GM12878 (cell line): ENCODE data around the gene APLP1. TPM values are rescaled to one million over a fixed set of nuclear protein-coding genes. Genes with fewer than 3 reads are reported as not detected.

Experiments used
- ASH2L ChIP-seq: fragments of 300-600, 200-600 bp; sonication (generic); IDR thresholded peaks from 2 replicates; pipeline ENCODE4 v1.6.1; 2017; ENCODE audit warnings: low read depth, mild to moderate bottlenecking, borderline replicate concordance
- BHLHE40 ChIP-seq, 2 experiments: fragments of 450-650 bp in 1 of 2; IDR thresholded peaks; 2 replicates each; pipeline ENCODE4 v1.6.1; 2011 to 2017; ENCODE audit warnings: low read depth in 2 of 2, borderline replicate concordance in 1 of 2, improper control_type of control experiment in 1 of 2, low read length in 1 of 2, mild to moderate bottlenecking in 1 of 2
- BMI1 ChIP-seq: fragments of 450-650 bp; IDR thresholded peaks from 2 replicates; pipeline ENCODE4 v1.6.1; 2016; ENCODE audit warnings: mild to moderate bottlenecking, moderate library complexity, borderline replicate concordance
- CBFB ChIP-seq: IDR thresholded peaks from 2 replicates; pipeline ENCODE4 v1.6.1; 2016; ENCODE audit warnings: antibody characterized with exemption, low read depth
- CBX3 ChIP-seq: fragments of 200-600 bp; sonication (generic); IDR thresholded peaks from 2 replicates; pipeline ENCODE4 v1.6.1; 2016; ENCODE audit warnings: low read depth, borderline replicate concordance
- CBX5 ChIP-seq: sonication (generic); IDR thresholded peaks from 2 replicates; pipeline ENCODE4 v1.6.1; 2016; ENCODE audit warnings: low read depth, moderate library complexity, mild to moderate bottlenecking, inconsistent platforms
- CEBPB ChIP-seq, 2 experiments: fragments of 150-350 bp in 1 of 2; IDR thresholded peaks; 2 replicates each; pipeline ENCODE4 v1.6.1; 2012 to 2014; ENCODE audit warnings: low read depth in 2 of 2, low read length in 2 of 2, borderline replicate concordance in 1 of 2, inconsistent platforms in 1 of 2
- EZH2 ChIP-seq: IDR thresholded peaks from 2 replicates; pipeline ENCODE4 v1.6.1; 2012; ENCODE audit warnings: low read depth, mild to moderate bottlenecking, control low read depth, inconsistent platforms, low read length, borderline replicate concordance; ENCODE audit not compliant: control insufficient read depth
- GATAD2B ChIP-seq: fragments of 450-650 bp; conservative IDR thresholded peaks from 2 replicates; pipeline ENCODE4 v1.6.1; 2017; ENCODE audit warnings: low read depth, mild to moderate bottlenecking, moderate library complexity
- JUND ChIP-seq: IDR thresholded peaks from 2 replicates; pipeline ENCODE4 v1.6.1; 2012; ENCODE audit warnings: low read depth, mild to moderate bottlenecking, low read length, improper control_type of control experiment, moderate library complexity
- MTA3 ChIP-seq: IDR thresholded peaks from 2 replicates; pipeline ENCODE4 v1.6.1; 2012; ENCODE audit warnings: low read length, inconsistent platforms, borderline replicate concordance
- NR2C2 ChIP-seq: IDR thresholded peaks from 2 replicates; pipeline ENCODE4 v1.6.1; 2011; ENCODE audit warnings: borderline replicate concordance, low read depth; ENCODE audit not compliant: control insufficient read depth, insufficient read length
- RB1 ChIP-seq: fragments of 450-650 bp; formaldehyde crosslinking; IDR thresholded peaks from 2 replicates; pipeline ENCODE4 v1.6.1; 2017; ENCODE audit warnings: mild to moderate bottlenecking, borderline replicate concordance
- SIN3A ChIP-seq: IDR thresholded peaks from 2 replicates; pipeline ENCODE4 v1.6.1; 2012; ENCODE audit warnings: low read depth, low read length, improper control_type of control experiment
- SUPT20H ChIP-seq: IDR thresholded peaks from 2 replicates; pipeline ENCODE4 v1.6.1; 2011; ENCODE audit warnings: low read depth, mild to moderate bottlenecking, low read length, moderate library complexity, borderline replicate concordance; ENCODE audit not compliant: control insufficient read depth
- TARDBP ChIP-seq: IDR thresholded peaks from 2 replicates; pipeline ENCODE4 v1.6.1; 2016; ENCODE audit warnings: borderline replicate concordance
- TCF12 ChIP-seq: IDR thresholded peaks from 2 replicates; pipeline ENCODE4 v1.6.1; 2011; ENCODE audit warnings: low read depth, mild to moderate bottlenecking, low read length
- TCF7 ChIP-seq: IDR thresholded peaks from 2 replicates; pipeline ENCODE4 v1.6.1; 2014; ENCODE audit warnings: antibody characterized with exemption, borderline replicate concordance
- WRNIP1 ChIP-seq: IDR thresholded peaks from 2 replicates; pipeline ENCODE4 v1.6.1; 2011; ENCODE audit warnings: low read depth, low read length, improper control_type of control experiment, borderline replicate concordance
- YY1 ChIP-seq: IDR thresholded peaks from 2 replicates; pipeline ENCODE4 v1.6.1; 2011; ENCODE audit warnings: low read depth, mild to moderate bottlenecking, low read length
- ZNF274 ChIP-seq: IDR thresholded peaks from one replicate; pipeline ENCODE4 v1.8.0; 2011; ENCODE audit not compliant: insufficient read length, insufficient read depth
- ZSCAN29 ChIP-seq: fragments of 450-650 bp; IDR thresholded peaks from 2 replicates; pipeline ENCODE4 v1.6.1; 2017; ENCODE audit warnings: mild to moderate bottlenecking, moderate library complexity
- polyA plus RNA-seq, 11 experiments: library from polyadenylated mRNA; depleted of rRNA in 4 of 11; unstranded in 6 of 11; stranded (reverse) in 5 of 11; fragments of >200 nt; fragmentation: Nextera tagmentation in 4 of 11; fragmentation: Illumina TruSeq in 1 of 11; extraction: Ambion mirVana in 4 of 11; extraction: Trizol in 1 of 11; gene quantifications; 1 replicate in 1 of 11; 2 replicates in 10 of 11; pipeline versions ENCODE4 v1.2.1 to v1.2.3, GENCODE V29; 2011 to 2016; ENCODE audit warnings: inconsistent platforms in 2 of 11, missing spikeins in 2 of 11, low read depth in 1 of 11
- total RNA-seq, 4 experiments: library from RNA; depleted of rRNA in 3 of 4; stranded (reverse); fragments of >200 nt in 3 of 4; fragmentation: Illumina TruSeq in 1 of 4; extraction: Trizol in 1 of 4; gene quantifications; 2 replicates each; pipeline versions ENCODE4 v1.2.1 to v1.2.3, GENCODE V29; 2013 to 2021
- TF ChIP-seq, protein P1 (sequence below): fragments of 450-650 bp; IDR thresholded peaks from 2 replicates; pipeline ENCODE4 v1.6.1; 2016; ENCODE audit warnings: mild to moderate bottlenecking, moderate library complexity, borderline replicate concordance
- TF ChIP-seq, protein P2 (sequence below): fragments of 150-350 bp; IDR thresholded peaks from 2 replicates; pipeline ENCODE4 v1.6.1; 2016; ENCODE audit warnings: low read depth, low read length

The APLP1 gene
- total and polyA plus RNA-seq, 10 of the 15 experiments (the other 5 are each of a cell fraction or from before 2014, with no cell fraction given): 0.07 to 2.2 (median 0.91) TPM; not detected in 1

DNA sequence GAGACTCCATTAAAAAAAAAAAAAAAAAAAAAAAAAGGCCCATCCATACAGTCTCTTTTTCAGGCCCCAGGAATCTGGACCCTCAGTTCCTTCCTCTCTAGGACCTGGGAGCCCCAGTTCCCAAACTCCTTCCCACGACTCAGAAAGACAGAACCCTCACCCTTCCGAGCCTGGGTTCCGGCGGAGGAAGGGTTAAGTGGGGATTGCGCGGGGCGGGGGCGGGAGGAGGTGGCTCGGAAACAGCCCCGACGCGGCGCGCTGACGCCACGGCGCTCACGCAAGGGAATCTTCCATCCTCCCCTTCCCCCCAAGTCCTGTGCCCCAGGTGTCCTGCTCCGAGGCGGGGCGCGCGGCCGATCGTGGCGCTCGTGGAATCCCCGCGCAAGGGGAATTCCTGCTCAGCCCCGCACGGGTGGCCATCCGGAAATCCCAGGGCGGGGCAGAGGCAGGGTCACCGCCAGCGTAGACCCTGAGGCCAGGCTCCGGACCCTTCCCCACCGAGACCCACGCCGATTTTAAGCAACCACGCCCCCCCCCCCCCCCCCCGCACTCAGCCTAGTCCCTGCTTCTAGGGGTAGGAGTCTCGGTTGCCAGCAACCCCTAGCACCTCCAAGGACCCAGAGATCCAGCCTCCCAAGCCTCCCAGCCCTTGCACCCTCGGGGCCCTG lies 31.3 kb downstream of the APLP1 start (continued):
- TF ChIP-seq, protein P1, sequence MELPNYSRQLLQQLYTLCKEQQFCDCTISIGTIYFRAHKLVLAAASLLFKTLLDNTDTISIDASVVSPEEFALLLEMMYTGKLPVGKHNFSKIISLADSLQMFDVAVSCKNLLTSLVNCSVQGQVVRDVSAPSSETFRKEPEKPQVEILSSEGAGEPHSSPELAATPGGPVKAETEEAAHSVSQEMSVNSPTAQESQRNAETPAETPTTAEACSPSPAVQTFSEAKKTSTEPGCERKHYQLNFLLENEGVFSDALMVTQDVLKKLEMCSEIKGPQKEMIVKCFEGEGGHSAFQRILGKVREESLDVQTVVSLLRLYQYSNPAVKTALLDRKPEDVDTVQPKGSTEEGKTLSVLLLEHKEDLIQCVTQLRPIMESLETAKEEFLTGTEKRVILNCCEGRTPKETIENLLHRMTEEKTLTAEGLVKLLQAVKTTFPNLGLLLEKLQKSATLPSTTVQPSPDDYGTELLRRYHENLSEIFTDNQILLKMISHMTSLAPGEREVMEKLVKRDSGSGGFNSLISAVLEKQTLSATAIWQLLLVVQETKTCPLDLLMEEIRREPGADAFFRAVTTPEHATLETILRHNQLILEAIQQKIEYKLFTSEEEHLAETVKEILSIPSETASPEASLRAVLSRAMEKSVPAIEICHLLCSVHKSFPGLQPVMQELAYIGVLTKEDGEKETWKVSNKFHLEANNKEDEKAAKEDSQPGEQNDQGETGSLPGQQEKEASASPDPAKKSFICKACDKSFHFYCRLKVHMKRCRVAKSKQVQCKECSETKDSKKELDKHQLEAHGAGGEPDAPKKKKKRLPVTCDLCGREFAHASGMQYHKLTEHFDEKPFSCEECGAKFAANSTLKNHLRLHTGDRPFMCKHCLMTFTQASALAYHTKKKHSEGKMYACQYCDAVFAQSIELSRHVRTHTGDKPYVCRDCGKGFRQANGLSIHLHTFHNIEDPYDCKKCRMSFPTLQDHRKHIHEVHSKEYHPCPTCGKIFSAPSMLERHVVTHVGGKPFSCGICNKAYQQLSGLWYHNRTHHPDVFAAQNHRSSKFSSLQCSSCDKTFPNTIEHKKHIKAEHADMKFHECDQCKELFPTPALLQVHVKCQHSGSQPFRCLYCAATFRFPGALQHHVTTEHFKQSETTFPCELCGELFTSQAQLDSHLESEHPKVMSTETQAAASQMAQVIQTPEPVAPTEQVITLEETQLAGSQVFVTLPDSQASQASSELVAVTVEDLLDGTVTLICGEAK: 0 out of 2 replicates have a peak, but pooled peaks have one; percentile 20
- no peak for TF ChIP-seq ASH2L
- TF ChIP-seq RB1: no peak
- peak; percentile 78 for TF ChIP-seq GATAD2B
- TF ChIP-seq BHLHE40 (IDR thresholded peaks at IDR 0.05; ENCODE audit: borderline replicate concordance in 1 of 2, low read depth in 2 of 2, low read length in 1 of 2): peak; percentile 95 to 98
- no peak for TF ChIP-seq CBX3
- peak; percentile 17; the same call in 1 of the 2 replicates for TF ChIP-seq YY1
- TF ChIP-seq EZH2: no peak
- no peak for TF ChIP-seq CBX5
- TF ChIP-seq CBFB: peak; percentile 20; the same call in 1 of the 2 replicates
- no peak for TF ChIP-seq BMI1
- TF ChIP-seq CEBPB (IDR thresholded peaks at IDR 0.05; ENCODE audit: borderline replicate concordance in 1 of 2, low read depth in 2 of 2, low read length in 2 of 2): no peak
- TF ChIP-seq, protein P2, sequence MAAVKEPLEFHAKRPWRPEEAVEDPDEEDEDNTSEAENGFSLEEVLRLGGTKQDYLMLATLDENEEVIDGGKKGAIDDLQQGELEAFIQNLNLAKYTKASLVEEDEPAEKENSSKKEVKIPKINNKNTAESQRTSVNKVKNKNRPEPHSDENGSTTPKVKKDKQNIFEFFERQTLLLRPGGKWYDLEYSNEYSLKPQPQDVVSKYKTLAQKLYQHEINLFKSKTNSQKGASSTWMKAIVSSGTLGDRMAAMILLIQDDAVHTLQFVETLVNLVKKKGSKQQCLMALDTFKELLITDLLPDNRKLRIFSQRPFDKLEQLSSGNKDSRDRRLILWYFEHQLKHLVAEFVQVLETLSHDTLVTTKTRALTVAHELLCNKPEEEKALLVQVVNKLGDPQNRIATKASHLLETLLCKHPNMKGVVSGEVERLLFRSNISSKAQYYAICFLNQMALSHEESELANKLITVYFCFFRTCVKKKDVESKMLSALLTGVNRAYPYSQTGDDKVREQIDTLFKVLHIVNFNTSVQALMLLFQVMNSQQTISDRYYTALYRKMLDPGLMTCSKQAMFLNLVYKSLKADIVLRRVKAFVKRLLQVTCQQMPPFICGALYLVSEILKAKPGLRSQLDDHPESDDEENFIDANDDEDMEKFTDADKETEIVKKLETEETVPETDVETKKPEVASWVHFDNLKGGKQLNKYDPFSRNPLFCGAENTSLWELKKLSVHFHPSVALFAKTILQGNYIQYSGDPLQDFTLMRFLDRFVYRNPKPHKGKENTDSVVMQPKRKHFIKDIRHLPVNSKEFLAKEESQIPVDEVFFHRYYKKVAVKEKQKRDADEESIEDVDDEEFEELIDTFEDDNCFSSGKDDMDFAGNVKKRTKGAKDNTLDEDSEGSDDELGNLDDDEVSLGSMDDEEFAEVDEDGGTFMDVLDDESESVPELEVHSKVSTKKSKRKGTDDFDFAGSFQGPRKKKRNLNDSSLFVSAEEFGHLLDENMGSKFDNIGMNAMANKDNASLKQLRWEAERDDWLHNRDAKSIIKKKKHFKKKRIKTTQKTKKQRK: no peak
- TF ChIP-seq TCF12: peak; percentile 96
- TF ChIP-seq NR2C2: no peak
- TF ChIP-seq TCF7: no peak
- no peak for TF ChIP-seq JUND
- no peak for TF ChIP-seq SUPT20H
- TF ChIP-seq SIN3A: no peak
- TF ChIP-seq WRNIP1: no peak
- TF ChIP-seq MTA3: 0 out of 2 replicates have a peak, but pooled peaks have one; percentile 18
- TF ChIP-seq ZSCAN29: no peak
- TF ChIP-seq ZNF274: no peak
- no peak; the same call in 1 of the 2 replicates for TF ChIP-seq TARDBP
